Thyroid gland (tissue), 4 donors: ENCODE data around the gene C2orf92. TPM values are rescaled to one million over a fixed set of nuclear protein-coding genes. Genes with fewer than 3 reads are reported as not detected.

ENCODE experiments used
- DNase-seq, 2 donors: peaks; one replicate each; pipeline ENCODE4 v3.0.0-alpha.2; 2019
- H3K27ac ChIP-seq, 3 donors: fragments of 200-600 bp; sonication (generic); 1 replicate in 2 of 3; 2 replicates in 1 of 3; pipeline ENCODE4 v1.5.1; 2016 to 2019; ENCODE audit warnings: mild to moderate bottlenecking in 1 of 3, moderate library complexity in 1 of 3
- H3K27me3 ChIP-seq: fragments of 200-600 bp; sonication (generic); one replicate; pipeline ENCODE4 v1.5.1; 2019
- H3K36me3 ChIP-seq, 2 donors: fragments of 200-600 bp; sonication (generic); one replicate each; pipeline ENCODE4 v1.5.1; 2016 to 2019
- H3K4me1 ChIP-seq, 2 donors: fragments of 200-600 bp; sonication (generic); one replicate each; pipeline ENCODE4 v1.5.1; 2017 to 2019
- H3K4me3 ChIP-seq, 3 donors: fragments of 200-600 bp; sonication (generic); replicated peaks in 1 of 3; 1 replicate in 2 of 3; 2 replicates in 1 of 3; pipeline ENCODE4 v1.5.1; 2016; ENCODE audit warnings: mild to moderate bottlenecking in 1 of 3
- H3K9me3 ChIP-seq: fragments of 200-600 bp; sonication (generic); one replicate; pipeline ENCODE4 v1.5.1; 2017
- POLR2A ChIP-seq, 2 donors: fragments of 450-650 bp; IDR thresholded peaks; one replicate each; pipeline ENCODE4 v1.6.1; 2017; ENCODE audit warnings: antibody characterized with exemption in 2 of 2, mild to moderate bottlenecking in 2 of 2, moderate library complexity in 1 of 2
- WGBS, 2 donors: methylation state at CpG; one replicate each; pipeline ENCODE4 v1.1.5; 2017; 5-methylcytosine and 5-hydroxymethylcytosine counted together
- intact Hi-C: fragments of 100-400 bp; cut with DNase I; formaldehyde crosslinking; loops from one replicate; pipeline ENCODE4 v1.15.1; 2023
- total RNA-seq, 4 donors: library from RNA; depleted of rRNA; stranded (reverse); fragments of >200 nt; gene quantifications; one replicate each; pipeline ENCODE4 v1.2.3, GENCODE V29; 2016
- TF ChIP-seq, protein P1 (sequence below), 6 experiments: fragments of 200-600 bp in 3 of 6; fragments of 450-650 bp in 3 of 6; sonication (generic) in 3 of 6; IDR thresholded peaks; one replicate each; pipeline ENCODE4 v1.5.1; 2016 to 2019; ENCODE audit warnings: antibody characterized with exemption in 6 of 6, mild to moderate bottlenecking in 2 of 6, inconsistent platforms in 1 of 6, moderate library complexity in 1 of 6

Gene C2orf92
- total RNA-seq, 4 donors from 2014 or later, result 9.8 to 36.5 (median 30.7) TPM

GRCh38 chr2:97726261-97727064, 57.0 kb downstream of the C2orf92 start:
- Histone ChIP-seq H3K27me3 (no peaks in the 10 kb centered on the region), H3K9me3 (no peaks in the 10 kb centered on the region), H3K27ac (no peak overlapping the region), H3K4me3 (no peak overlapping the region), H3K36me3 (no peaks in the 10 kb centered on the region), H3K4me1 (no peaks in the 10 kb centered on the region)
- no peak for DNase-seq
- intact Hi-C loops, result no loop called here
- TF ChIP-seq POLR2A (IDR thresholded peaks at IDR 0.05), result no peak
- TF ChIP-seq, protein P1, sequence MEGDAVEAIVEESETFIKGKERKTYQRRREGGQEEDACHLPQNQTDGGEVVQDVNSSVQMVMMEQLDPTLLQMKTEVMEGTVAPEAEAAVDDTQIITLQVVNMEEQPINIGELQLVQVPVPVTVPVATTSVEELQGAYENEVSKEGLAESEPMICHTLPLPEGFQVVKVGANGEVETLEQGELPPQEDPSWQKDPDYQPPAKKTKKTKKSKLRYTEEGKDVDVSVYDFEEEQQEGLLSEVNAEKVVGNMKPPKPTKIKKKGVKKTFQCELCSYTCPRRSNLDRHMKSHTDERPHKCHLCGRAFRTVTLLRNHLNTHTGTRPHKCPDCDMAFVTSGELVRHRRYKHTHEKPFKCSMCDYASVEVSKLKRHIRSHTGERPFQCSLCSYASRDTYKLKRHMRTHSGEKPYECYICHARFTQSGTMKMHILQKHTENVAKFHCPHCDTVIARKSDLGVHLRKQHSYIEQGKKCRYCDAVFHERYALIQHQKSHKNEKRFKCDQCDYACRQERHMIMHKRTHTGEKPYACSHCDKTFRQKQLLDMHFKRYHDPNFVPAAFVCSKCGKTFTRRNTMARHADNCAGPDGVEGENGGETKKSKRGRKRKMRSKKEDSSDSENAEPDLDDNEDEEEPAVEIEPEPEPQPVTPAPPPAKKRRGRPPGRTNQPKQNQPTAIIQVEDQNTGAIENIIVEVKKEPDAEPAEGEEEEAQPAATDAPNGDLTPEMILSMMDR (IDR thresholded peaks at IDR 0.05), result no peak
- WGBS, 2 donors, result 48 to 71% methylated on average over 4 of the region's 4 CpGs

GRCh38 chr2:97727296-97727695, 57.8 kb downstream of the C2orf92 start:
- 91 to 93% methylated on average over 7 of the region's 7 CpGs for WGBS, 2 donors
- Histone ChIP-seq H3K36me3 (no peaks in the 10 kb centered on the region), H3K27me3 (no peaks in the 10 kb centered on the region), H3K27ac (no peak overlapping the region), H3K4me1 (no peaks in the 10 kb centered on the region), H3K9me3 (no peaks in the 10 kb centered on the region), H3K4me3 (no peak overlapping the region)
- intact Hi-C loops, result no loop called here
- no peak for TF ChIP-seq POLR2A (IDR thresholded peaks at IDR 0.05)
- TF ChIP-seq, protein P1 (IDR thresholded peaks at IDR 0.05), result no peak
- DNase-seq, result no peak

DNA sequence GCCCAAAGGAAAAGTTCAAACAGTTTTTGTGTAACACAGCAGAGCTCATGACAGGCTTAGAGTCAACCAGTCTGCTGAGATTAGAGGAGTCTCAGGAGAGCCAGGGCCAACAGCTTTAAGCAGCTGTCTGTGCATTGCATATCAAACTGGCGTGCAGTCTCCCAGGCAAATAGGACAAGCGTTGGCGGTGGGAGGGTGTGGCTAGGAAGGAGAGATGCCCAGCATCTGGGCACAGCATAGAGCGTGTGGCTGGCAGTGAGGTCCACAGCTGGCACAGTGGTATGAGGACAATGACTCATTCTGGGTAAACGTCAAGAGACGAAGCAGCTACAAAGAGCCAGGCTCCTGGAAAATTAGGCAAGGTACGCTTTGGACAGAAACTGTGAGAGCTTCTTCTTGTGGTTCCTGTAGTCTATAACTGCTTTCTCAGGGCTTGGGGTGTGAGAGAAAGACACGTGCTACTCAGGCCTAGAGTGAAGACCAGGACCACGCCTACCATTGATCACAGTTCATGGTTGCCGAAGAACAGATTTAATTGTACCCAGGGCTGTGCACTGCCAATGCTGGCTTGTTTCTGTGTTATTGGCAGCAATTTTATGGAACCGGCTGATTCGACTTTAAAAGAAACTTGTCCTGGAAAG, 58.7 kb downstream of the C2orf92 start:
- no peaks in the 10 kb centered on the region for H3K4me1 ChIP-seq

GRCh38 chr2:97730245-97730644, 60.7 kb downstream of the C2orf92 start:
- TF ChIP-seq, protein P1 (IDR thresholded peaks at IDR 0.05), result no peak
- no peak for TF ChIP-seq POLR2A (IDR thresholded peaks at IDR 0.05)
- no peak for DNase-seq
- H3K9me3 ChIP-seq, result no peaks in the 10 kb centered on the region
- H3K4me3 ChIP-seq, result no peak overlapping the region
- 95 to 100% methylated on average over 1 of the region's 1 CpG for WGBS, 2 donors
- intact Hi-C loops, result no loop called here
- H3K27ac ChIP-seq, result no peak overlapping the region
- no peaks in the 10 kb centered on the region for H3K36me3 ChIP-seq
- no peaks in the 10 kb centered on the region for H3K27me3 ChIP-seq
- H3K4me1 ChIP-seq, result no peaks in the 10 kb centered on the region

More for the DNA sequence above, 58.7 kb downstream of the C2orf92 start:
- intact Hi-C loops, result no loop called here
- no peak for TF ChIP-seq POLR2A (IDR thresholded peaks at IDR 0.05)
- TF ChIP-seq, protein P1 (IDR thresholded peaks at IDR 0.05), result no peak
- H3K27me3 ChIP-seq, result no peaks in the 10 kb centered on the region
- H3K9me3 ChIP-seq, result no peaks in the 10 kb centered on the region
- H3K4me3 ChIP-seq, result no peak overlapping the region
- no peaks in the 10 kb centered on the region for H3K36me3 ChIP-seq
- 81 to 83% methylated on average over 12 of the region's 12 CpGs for WGBS, 2 donors
- no peak overlapping the region for H3K27ac ChIP-seq
- no peak for DNase-seq
